Hepatocyte (in vitro differentiated cells): ENCODE measurements around the gene CILP2. TPM values are rescaled to one million over a fixed set of nuclear protein-coding genes. Genes with fewer than 3 reads are reported as not detected.

Experiments
- DNase-seq: peaks from one replicate; pipeline ENCODE4 v3.0.0-alpha.2; 2016; ENCODE audit warnings: low spot score
- H2AFZ ChIP-seq: fragments of 200-600 bp; sonication (generic); 2 replicates; pipeline ENCODE4 v1.6.0; 2016; ENCODE audit warnings: antibody characterized with exemption, mild to moderate bottlenecking
- H3K27ac ChIP-seq: fragments of 200-600 bp; sonication (generic); 2 replicates; pipeline ENCODE4 v1.5.1; 2016; ENCODE audit warnings: mild to moderate bottlenecking
- H3K27me3 ChIP-seq: fragments of 200-600 bp; sonication (generic); 2 replicates; pipeline ENCODE4 v1.6.1; 2016
- H3K36me3 ChIP-seq: fragments of 200-600 bp; sonication (generic); replicated peaks from 2 replicates; pipeline ENCODE4 v1.5.1; 2016; ENCODE audit warnings: low read depth; ENCODE audit not compliant: insufficient read depth
- H3K4me1 ChIP-seq: fragments of 200-600 bp; sonication (generic); 2 replicates; pipeline ENCODE4 v1.5.1; 2016; ENCODE audit warnings: mild to moderate bottlenecking, moderate library complexity; ENCODE audit not compliant: insufficient read depth
- H3K4me2 ChIP-seq: fragments of 200-600 bp; sonication (generic); 2 replicates; pipeline ENCODE4 v1.6.0; 2016
- H3K4me3 ChIP-seq: fragments of 200-600 bp; sonication (generic); 2 replicates; pipeline ENCODE4 v1.5.1; 2016; ENCODE audit warnings: mild to moderate bottlenecking
- H3K79me2 ChIP-seq: fragments of 200-600 bp; sonication (generic); 2 replicates; pipeline ENCODE4 v1.6.0; 2017; ENCODE audit warnings: mild to moderate bottlenecking
- H3K9me2 ChIP-seq: fragments of 200-600 bp; sonication (generic); replicated peaks from 2 replicates; pipeline ENCODE4 v1.6.0; 2017; ENCODE audit warnings: mild to moderate bottlenecking; ENCODE audit not compliant: insufficient read depth
- H3K9me3 ChIP-seq: fragments of 200-600 bp; sonication (generic); 2 replicates; pipeline ENCODE4 v1.5.1; 2016; ENCODE audit warnings: low read depth, mild to moderate bottlenecking
- H4K20me1 ChIP-seq: fragments of 200-600 bp; sonication (generic); 2 replicates; pipeline ENCODE4 v1.6.0; 2016; ENCODE audit warnings: mild to moderate bottlenecking; ENCODE audit not compliant: insufficient read depth, poor library complexity, severe bottlenecking
- CTCF ChIP-seq: fragments of 200-600 bp; sonication (generic); IDR thresholded peaks from 2 replicates; pipeline ENCODE4 v1.5.1; 2016; ENCODE audit warnings: antibody characterized with exemption, mild to moderate bottlenecking; ENCODE audit not compliant: poor library complexity
- EZH2 ChIP-seq: fragments of 200-600 bp; sonication (generic); IDR thresholded peaks from 2 replicates; pipeline ENCODE4 v1.6.1; 2016; ENCODE audit warnings: antibody characterized with exemption, mild to moderate bottlenecking, borderline replicate concordance
- EZH2phosphoT487 ChIP-seq: fragments of 200-600 bp; sonication (generic); IDR thresholded peaks from one replicate; pipeline ENCODE4 v1.6.1; 2018; ENCODE audit warnings: antibody characterized with exemption, mild to moderate bottlenecking, low read depth, moderate library complexity; ENCODE audit not compliant: unreplicated experiment, severe bottlenecking
- WGBS: methylation state at CpG from one replicate; pipeline ENCODE4 v1.1.6; 2016; ENCODE audit warnings: low lambda C conversion rate; ENCODE audit errors: missing lambda C conversion rate; 5-methylcytosine and 5-hydroxymethylcytosine counted together
- polyA plus RNA-seq: library from polyadenylated mRNA; unstranded; fragments of >200 nt; fragmentation: Nextera tagmentation; extraction: Ambion mirVana; gene quantifications from 2 replicates; pipeline ENCODE4 v1.2.1, GENCODE V29; 2016
- total RNA-seq: library from RNA; depleted of rRNA; stranded (reverse); fragments of >200 nt; gene quantifications from 2 replicates; pipeline ENCODE4 v1.2.3, GENCODE V29; 2014

CILP2 gene
- total and polyA plus RNA-seq, 2 experiments from 2014 or later = 5.7 to 16.5 TPM

- TF ChIP-seq EZH2 = no peak
- no peak for TF ChIP-seq EZH2phosphoT487
- TF ChIP-seq CTCF = no peak
- Histone ChIP-seq H3K79me2 (peaks cover 40% of the 10 kb centered on the region), H2AFZ (peak within 1 kb of the TSS; percentile 93), H3K27me3 (no peaks in the 10 kb centered on the region), H3K4me2 (peak within 1 kb of the TSS; percentile 93), H3K4me1 (peaks cover 15% of the 10 kb centered on the region), H4K20me1 (no peaks in the 10 kb centered on the region), H3K36me3 (no peaks in the 10 kb centered on the region), H3K27ac (peak within 1 kb of the TSS; percentile 93), H3K9me2 (no peaks in the 10 kb centered on the region), H3K4me3 (peak within 1 kb of the TSS; percentile 88), H3K9me3 (no peaks in the 10 kb centered on the region)
- 98% methylated on average over 70 of the region's 74 CpGs for WGBS
- DNase-seq = no peak
Observed at GRCh38 chr19:19514881-19515641, 23.0 kb upstream of the CILP2 start, which contains the start of gene TSSK6. TSS of gene TSSK6 (minus strand) at chr19:19515548. CDS start at chr19:19515427, 121 bp downstream.

GRCh38 chr19:19515642-19516519, 22.2 kb upstream of the CILP2 start, which contains the start of gene NDUFA13:
TSS of gene NDUFA13 (plus strand) at chr19:19516225. CDS start at chr19:19516239, 14 bp downstream.
- peak; percentile 93 for DNase-seq
- Histone ChIP-seq H3K27me3 (no peaks in the 10 kb centered on the region), H3K9me3 (no peaks in the 10 kb centered on the region), H3K4me2 (peak within 1 kb of the TSS; percentile 93), H4K20me1 (no peaks in the 10 kb centered on the region), H3K36me3 (no peaks in the 10 kb centered on the region), H3K27ac (peak within 1 kb of the TSS; percentile 93), H3K79me2 (peaks cover 48% of the 10 kb centered on the region), H3K9me2 (no peaks in the 10 kb centered on the region), H3K4me1 (peaks cover 15% of the 10 kb centered on the region), H2AFZ (peak within 1 kb of the TSS; percentile 93), H3K4me3 (peak within 1 kb of the TSS; percentile 88)
- WGBS = 11% methylated on average over 49 of the region's 61 CpGs
- TF ChIP-seq CTCF (no peak), EZH2phosphoT487 (no peak), EZH2 (no peak)

GRCh38 chr19:19517235-19517619, 20.8 kb upstream of the CILP2 start:
- Histone ChIP-seq H4K20me1 (peaks cover 6% of the 10 kb centered on the region), H3K4me2 (peak overlapping the region; percentile 93), H3K27ac (no peak overlapping the region), H3K4me3 (peak overlapping the region; percentile 88), H3K79me2 (peaks cover 61% of the 10 kb centered on the region), H3K27me3 (no peaks in the 10 kb centered on the region), H3K4me1 (peaks cover 15% of the 10 kb centered on the region), H3K36me3 (no peaks in the 10 kb centered on the region), H3K9me2 (no peaks in the 10 kb centered on the region), H3K9me3 (no peaks in the 10 kb centered on the region), H2AFZ (no peak overlapping the region)
- no peak for DNase-seq
- TF ChIP-seq CTCF (no peak), EZH2phosphoT487 (no peak), EZH2 (no peak)
- 97% methylated on average over 10 of the region's 10 CpGs for WGBS
